ENCODE data around the gene ACOT8.

DNA sequence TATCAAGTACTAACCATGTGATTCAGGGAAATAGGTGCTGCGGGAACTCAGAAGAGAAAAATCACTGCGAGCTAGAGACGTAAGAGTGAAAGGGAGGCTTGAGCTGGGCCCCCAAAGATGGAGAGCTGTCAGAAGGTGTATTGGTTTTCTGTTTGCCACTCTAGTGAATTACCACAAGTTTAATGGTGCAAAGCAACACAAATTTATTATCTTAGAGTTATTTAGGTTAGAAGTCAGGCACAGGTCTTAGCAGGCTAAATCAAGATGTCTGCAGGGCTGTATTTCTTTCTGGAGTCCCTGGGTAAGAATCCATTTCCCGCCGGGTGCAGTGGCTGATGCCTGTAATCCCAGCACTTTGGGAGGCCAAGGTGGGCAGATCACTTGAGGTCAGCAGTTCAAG lies 2.7 kb upstream of the ACOT8 start:
- TF ChIP-seq, protein P1, sequence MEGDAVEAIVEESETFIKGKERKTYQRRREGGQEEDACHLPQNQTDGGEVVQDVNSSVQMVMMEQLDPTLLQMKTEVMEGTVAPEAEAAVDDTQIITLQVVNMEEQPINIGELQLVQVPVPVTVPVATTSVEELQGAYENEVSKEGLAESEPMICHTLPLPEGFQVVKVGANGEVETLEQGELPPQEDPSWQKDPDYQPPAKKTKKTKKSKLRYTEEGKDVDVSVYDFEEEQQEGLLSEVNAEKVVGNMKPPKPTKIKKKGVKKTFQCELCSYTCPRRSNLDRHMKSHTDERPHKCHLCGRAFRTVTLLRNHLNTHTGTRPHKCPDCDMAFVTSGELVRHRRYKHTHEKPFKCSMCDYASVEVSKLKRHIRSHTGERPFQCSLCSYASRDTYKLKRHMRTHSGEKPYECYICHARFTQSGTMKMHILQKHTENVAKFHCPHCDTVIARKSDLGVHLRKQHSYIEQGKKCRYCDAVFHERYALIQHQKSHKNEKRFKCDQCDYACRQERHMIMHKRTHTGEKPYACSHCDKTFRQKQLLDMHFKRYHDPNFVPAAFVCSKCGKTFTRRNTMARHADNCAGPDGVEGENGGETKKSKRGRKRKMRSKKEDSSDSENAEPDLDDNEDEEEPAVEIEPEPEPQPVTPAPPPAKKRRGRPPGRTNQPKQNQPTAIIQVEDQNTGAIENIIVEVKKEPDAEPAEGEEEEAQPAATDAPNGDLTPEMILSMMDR (IDR thresholded peaks at IDR 0.05; ENCODE audit: low read length), result no peak
- TF ChIP-seq EZH2phosphoT487 (IDR thresholded peaks at IDR 0.05; ENCODE audit: low read length) (no peak), EZH2 (optimal IDR thresholded peaks at IDR 0.05; ENCODE audit: low read depth, low read length) (no peak)

All from MM.1S (cell line).